LNCaP clone FGC (cell line): ENCODE data around the gene CDYL2.

Source experiments
- DNase-seq: peaks from one replicate; pipeline ENCODE4 v3.0.0-alpha.2; 2011; ENCODE audit warnings: low read depth
- H3K4me3 ChIP-seq: 2 replicates; pipeline ENCODE4 v1.5.1; 2011; ENCODE audit warnings: mild to moderate bottlenecking, low read depth, low read length, control low read depth
- CTCF ChIP-seq: IDR thresholded peaks from 2 replicates; pipeline ENCODE4 v1.5.1; 2012; ENCODE audit warnings: mild to moderate bottlenecking; ENCODE audit not compliant: control insufficient read depth, insufficient read depth; ENCODE audit errors: extremely low read depth

The CDYL2 gene

GRCh38 chr16:80669673-80670072 lies 134.7 kb downstream of the CDYL2 start:
- TF ChIP-seq CTCF: no peak
- no peak overlapping the region for H3K4me3 ChIP-seq
- no peak for DNase-seq

GRCh38 chr16:80667925-80668324 lies 136.5 kb downstream of the CDYL2 start:
- no peak overlapping the region for H3K4me3 ChIP-seq
- TF ChIP-seq CTCF: no peak
- DNase-seq: no peak

- DNase-seq: no peak
- no peak for TF ChIP-seq CTCF
- no peak overlapping the region for H3K4me3 ChIP-seq
Measured at GRCh38 chr16:80667251-80667560, 137.2 kb downstream of the CDYL2 start.

GRCh38 chr16:80666378-80667250 lies 137.8 kb downstream of the CDYL2 start:
- no peak for TF ChIP-seq CTCF
- no peak for DNase-seq
- H3K4me3 ChIP-seq: no peak overlapping the region

GRCh38 chr16:80665356-80665755 lies 139.0 kb downstream of the CDYL2 start:
- no peak for TF ChIP-seq CTCF
- H3K4me3 ChIP-seq: no peak overlapping the region
- DNase-seq: no peak

GRCh38 chr16:80664786-80665185 lies 139.6 kb downstream of the CDYL2 start:
- DNase-seq: no peak
- TF ChIP-seq CTCF: no peak
- H3K4me3 ChIP-seq: no peak overlapping the region

- H3K4me3 ChIP-seq: no peak overlapping the region
- DNase-seq: no peak
- no peak for TF ChIP-seq CTCF
Measured at GRCh38 chr16:80664226-80664625, 140.2 kb downstream of the CDYL2 start.
